HK-2 (cell line): ENCODE measurements around the gene NKAIN2.

Experiments used
- DNase-seq: peaks from one replicate; pipeline ENCODE4 v3.0.0-alpha.2; 2018; ENCODE audit not compliant: unreplicated experiment

The NKAIN2 gene

DNA sequence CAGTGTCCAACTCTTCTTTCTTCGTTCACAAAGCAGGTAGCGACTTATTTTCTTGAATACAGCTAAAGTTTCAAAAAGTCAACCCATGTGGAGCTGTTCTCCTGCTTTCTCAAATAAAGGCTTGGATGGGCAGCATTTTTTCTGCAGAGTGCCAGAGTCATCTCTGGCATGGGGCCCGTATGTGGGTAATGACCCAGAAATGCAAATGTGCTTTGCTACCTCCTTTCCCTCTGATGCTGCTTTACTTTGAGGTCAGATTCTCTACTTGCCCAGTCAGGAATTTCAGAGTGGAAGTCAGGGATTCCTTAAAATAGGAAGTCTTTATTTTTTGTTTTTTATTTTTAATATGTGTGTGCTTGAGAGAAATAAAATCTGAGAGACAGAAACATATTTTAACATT lies 4.9 kb downstream of the NKAIN2 start:
- DNase-seq: no peak

- DNase-seq: no peak
These were observed 6.5 kb downstream of the NKAIN2 start for GRCh38 chr6:123810214-123810613.

DNA sequence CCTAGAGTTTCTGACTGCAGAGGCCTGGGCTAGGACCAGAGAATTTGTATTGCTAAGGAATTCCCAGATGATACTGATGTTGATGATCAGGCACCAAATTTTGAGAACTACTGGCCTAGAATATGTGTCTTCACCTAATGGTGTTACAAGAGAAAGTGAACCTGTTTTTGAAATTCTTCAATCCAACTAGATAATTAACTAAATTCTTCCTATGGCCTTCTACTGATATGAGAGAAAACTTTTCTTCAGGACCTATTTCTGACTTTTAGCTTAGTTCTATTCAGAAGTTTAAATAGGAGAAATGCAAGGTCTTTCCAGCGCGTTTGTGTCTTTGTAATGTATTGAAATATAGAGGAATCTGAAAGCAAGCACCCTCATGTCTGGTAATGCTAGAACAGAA lies 7.3 kb downstream of the NKAIN2 start:
- DNase-seq: no peak

- DNase-seq: no peak
These were observed 7.7 kb downstream of the NKAIN2 start for GRCh38 chr6:123811378-123811777.

GRCh38 chr6:123812621-123813020 lies 9.0 kb downstream of the NKAIN2 start:
- DNase-seq: no peak

- no peak for DNase-seq
These were observed 17.4 kb downstream of the NKAIN2 start for GRCh38 chr6:123821112-123821511.

DNA sequence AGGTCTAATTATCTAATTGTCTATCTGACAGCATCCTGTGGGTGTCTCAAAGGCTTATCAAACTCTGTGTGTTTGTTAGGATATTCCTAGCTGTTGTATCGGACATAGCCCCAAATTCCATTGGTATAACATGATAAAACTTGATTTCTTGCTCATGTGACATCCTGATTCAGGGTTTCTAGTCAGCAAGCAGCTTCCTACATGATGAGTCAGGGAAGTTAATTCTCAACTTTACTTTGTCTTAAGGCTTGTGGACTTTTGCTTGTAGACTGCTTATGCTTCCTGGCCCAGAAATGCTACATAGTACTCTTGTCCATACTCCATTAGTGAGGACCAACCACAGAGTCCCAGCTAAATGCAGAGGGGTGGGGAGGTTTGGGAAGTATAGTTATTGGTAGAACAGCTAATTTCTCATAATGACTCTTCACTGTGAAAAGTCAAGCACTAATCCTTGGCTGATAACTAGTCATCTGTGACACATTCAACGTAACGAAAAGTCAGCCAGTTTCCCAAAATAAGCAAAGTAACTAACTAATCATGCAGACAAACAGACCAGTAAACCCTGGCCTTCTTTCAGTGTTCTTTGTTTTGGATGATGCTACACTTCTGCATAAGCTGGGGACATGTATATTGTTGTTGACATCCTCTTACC lies 25.8 kb downstream of the NKAIN2 start:
- DNase-seq: peak; percentile 29

DNA sequence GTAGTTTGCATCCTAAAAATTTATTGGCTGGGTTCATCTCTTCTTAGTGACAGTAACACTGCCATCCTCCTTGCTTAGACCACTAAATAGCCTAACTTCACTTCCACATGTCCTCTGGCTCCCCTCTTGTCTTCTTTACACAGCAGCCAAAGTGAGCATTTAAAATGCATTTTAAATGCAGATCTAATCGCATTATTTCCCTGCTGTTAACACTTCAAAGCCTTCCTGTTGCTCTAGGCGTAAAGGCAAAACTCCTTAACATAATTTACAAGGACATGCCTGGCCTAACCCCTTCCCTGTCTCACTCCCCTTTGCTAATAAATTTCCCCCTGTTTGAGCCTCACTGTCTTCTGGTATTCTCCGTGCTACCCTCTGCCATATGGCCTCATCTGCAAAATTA lies 26.5 kb downstream of the NKAIN2 start:
- no peak for DNase-seq

- no peak for DNase-seq
These were observed 35.0 kb downstream of the NKAIN2 start for GRCh38 chr6:123838505-123839234.

GRCh38 chr6:123841067-123841896 lies 37.6 kb downstream of the NKAIN2 start:
- no peak for DNase-seq

- no peak for DNase-seq
These were observed 40.3 kb downstream of the NKAIN2 start for GRCh38 chr6:123844011-123844410.

DNA sequence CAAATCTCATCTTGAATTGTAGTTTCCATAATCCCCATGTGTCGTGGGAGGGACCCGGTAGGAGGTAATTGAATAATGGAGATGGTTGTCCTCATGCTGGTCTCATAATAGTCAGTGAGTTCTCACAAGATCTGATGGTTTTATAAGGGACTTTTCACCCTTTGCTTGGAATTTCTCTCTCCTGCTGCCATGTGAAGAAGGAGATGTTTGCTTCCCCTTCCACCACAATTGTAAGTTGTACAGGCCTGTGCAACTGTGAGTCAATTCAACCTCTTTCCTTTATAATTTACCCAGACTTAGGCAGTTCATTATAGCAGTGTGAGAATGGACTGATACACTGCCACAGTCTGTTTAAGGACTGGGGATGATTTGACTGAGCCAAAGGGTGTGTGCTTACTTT lies 44.7 kb downstream of the NKAIN2 start:
- no peak for DNase-seq

- no peak for DNase-seq
These were observed 45.7 kb downstream of the NKAIN2 start for GRCh38 chr6:123849406-123849805.

DNA sequence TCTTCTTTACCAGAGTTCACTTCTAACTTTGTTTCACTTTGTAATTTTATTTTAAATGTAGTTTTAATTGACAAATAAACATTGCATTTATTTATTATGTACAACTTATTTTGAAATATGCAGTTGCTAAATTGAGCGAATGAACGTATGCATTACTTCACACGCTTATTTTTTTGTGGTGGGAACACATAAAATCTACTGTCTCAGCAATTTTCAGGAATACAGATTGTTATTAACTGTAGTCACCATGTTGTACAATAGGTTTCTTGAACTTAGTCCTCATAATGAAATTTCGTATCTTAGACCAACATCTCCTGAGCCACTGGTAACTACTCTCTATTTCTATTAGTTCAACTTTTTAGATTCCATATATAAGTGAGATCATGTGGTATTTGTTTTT lies 46.9 kb downstream of the NKAIN2 start:
- DNase-seq: no peak

GRCh38 chr6:123854201-123854600 lies 50.5 kb downstream of the NKAIN2 start:
- no peak for DNase-seq

DNA sequence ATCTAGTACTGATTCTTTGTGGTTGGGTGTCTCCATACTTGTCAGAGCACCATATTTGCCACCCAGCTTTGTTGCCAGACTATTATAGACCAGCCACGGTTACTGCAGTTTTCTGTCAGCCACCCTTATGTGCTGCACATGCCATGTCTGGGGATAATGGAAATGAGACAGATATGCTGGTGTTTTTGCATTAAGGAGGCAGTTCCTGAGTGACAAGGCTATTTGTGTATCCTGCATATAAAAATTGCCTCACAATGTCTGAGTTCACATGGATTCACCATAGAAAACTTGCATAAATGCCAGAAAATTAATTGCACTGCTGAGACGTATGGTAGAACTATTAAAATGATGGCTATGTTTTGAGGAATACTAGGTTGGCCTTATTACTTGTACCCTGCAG lies 51.8 kb downstream of the NKAIN2 start:
- no peak for DNase-seq

GRCh38 chr6:123859291-123859690 lies 55.6 kb downstream of the NKAIN2 start:
- DNase-seq: no peak

DNA sequence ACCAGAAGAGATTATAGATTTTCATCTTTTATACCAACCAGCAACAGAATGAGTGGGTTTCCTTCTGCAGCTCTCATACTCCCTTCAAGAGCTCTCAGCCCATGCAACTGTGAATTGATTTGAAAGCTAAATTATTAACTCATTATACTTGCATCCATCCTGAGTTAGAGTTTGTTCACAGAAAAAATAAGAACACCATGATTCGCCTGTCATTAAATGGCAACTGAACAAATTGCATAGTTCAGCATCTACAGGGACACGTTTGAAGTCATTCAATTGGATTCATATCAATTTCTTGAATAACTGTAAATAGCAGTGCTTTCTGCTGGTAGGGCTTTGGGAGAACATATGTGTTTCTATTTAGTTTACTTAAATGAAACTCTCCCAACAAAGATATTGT lies 65.7 kb downstream of the NKAIN2 start:
- no peak for DNase-seq

GRCh38 chr6:123873974-123874373 lies 70.3 kb downstream of the NKAIN2 start:
- no peak for DNase-seq

DNA sequence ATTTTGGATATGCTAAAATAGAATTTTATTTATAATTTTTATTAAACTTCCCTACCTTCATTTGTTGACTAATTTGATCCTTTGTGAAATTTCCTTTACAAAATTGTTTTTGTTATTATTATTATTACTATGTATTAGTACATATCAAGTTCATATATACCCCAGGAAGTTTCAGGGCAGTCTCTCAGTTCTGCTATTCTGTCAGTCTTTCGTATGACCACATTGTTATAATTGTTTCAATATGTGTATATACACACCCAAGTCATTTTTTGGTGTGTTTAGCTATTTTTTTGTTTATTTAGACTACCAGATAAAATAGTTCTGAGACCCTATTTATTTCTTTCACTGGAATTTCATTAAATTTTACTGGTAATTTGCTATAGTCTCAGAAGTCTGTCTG lies 72.1 kb downstream of the NKAIN2 start:
- DNase-seq: no peak

DNA sequence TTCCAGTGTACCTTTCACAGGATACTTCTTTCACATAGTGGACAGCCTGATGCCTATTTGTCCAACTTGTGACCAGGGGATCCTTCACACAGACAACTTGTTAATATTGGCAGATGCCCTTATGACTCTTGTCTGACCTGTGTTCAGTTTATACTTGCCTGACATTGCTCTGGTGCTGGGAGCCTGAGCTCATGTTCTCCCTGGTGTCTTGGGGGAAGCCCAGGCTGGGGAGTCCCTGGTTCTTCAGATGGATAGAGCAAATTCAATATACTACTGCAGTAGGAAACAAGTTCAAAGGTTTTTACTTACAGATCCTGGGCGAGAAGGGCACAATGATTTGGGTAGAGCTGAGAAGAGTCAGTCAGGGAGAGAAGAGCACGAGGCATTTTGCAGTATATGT lies 76.1 kb downstream of the NKAIN2 start:
- no peak for DNase-seq

- DNase-seq: no peak
These were observed 85.3 kb downstream of the NKAIN2 start for GRCh38 chr6:123888771-123889513.
